ENCODE data around the gene CDK3.

DNA sequence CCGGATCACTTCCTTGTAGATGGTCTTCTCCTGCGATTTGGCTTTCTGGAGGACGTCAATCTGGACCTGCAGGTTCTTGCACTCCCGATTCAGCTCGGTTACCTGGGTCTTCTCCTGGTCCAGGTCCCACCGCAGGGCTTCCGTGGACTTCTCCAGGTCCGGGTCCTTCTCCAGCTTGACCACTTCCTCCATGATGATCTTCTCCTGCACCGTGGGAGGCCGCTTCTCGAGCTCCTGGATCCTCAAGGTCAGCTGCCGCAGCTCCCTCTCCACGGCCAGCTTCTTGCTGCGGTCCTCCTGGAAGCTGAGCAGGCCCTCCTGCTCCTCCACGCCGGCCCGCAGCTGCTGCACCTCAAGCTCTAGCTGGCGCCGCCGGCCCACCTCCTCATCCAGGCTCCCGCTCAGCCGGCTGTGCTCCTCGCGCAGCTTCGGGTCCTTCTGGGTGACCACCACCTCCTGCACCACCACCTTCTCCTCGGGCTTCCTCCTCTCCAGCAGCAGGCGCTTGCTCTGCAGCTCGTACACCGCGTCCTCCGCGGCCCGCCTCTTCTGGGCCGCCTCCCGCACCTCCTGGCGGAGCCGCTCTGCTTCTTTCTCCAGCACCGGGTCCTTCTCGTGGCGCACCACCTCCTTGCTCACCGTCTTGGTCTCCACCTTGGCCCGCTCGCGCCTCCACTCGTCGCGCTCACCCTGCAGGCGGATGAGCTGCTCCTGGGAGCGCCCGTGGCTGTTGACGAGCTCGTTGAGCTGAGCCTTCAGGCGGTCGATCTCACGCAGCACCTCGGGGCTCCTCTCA lies 8.2 kb downstream of the CDK3 start:
- TF ChIP-seq CTCF (conservative IDR thresholded peaks at IDR 0.05; ENCODE audit: low read length) (no peak), EZH2phosphoT487 (IDR thresholded peaks at IDR 0.05; ENCODE audit: borderline replicate concordance, low read depth, low read length) (no peak)
